ENCODE measurements around the gene CAB39.

CAB39 gene

DNA sequence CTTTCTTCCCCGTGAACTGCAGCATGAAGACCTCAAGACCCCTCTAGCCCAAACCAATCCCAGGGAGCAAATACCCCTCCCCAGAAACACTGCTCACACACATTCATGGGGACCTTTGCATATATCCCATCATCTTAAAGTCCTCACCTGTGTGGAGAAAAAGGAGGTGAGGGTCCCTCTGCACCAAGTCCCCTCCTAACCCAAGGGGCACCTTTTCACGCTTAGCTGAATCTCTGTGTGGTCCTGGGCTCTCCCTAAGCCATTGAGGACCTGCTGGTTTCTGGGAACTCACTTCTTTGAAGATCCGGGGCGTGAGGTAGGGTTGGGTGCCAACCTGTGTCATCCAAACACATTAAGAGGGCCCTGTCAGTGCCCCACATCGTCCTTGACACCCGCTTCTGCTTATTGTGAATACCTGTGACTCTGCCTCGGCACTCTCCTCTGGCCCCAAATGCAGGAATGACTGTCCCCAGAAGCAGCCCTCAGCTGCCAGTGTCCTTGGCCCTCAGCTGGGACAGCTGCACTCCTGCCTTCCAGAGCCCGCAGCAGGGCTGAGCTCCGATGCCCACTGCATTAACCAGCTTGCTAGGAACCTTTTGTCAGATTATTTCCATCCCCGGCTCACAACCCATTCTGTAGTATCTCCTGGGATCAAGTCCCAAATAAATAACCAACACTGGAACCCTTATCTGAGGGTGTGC, 110.8 kb downstream of the CAB39 start:
- DNase-seq = no peak

DNA sequence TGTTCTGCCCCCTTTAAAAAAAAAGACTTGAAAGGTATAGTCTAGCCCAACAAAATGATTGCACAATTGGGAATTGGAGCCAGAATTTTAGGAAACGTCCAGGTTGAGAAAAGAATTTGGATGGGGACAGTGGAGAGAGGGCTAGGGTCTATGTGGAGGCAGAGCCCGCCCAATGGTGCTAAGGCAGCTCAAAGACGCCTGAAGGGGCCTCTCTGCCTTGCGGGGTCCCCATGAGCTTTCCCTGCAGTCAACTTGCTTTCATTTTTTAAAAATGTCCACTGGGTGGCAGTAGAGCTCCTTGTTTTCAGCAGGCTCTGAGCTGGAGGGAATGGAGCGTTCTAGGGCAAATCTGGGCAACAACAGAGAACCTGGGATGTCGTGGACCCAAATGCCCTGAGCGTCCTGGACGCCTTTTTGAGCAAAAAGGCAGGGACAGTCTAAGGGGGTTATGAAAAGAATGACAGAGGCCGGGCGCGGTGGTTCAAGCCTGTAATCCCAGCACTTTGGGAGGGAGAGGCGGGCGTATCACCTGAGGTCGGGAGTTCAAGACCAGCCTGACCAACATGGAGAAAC, 111.8 kb downstream of the CAB39 start:
- peak; percentile 80 for DNase-seq

DNA sequence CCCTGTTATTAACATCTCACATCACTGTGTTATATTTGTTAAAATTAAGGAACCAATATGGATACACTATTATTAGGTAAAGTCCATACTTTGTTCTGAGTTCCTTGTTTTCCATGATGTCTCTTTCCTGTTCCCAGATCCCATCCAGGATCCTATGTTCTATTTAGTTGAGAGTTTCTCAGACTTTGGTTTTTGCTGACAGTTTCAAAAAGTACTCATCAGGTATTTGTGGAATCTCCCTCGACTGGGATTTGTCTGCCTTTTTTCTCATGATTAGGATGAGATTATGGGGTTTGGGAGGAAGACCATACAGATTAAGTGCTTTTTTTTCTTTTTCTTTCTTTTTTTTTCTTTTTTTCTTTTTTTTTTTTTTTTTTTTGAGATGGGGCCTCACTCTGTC, 112.7 kb downstream of the CAB39 start:
- no peak for DNase-seq

DNA sequence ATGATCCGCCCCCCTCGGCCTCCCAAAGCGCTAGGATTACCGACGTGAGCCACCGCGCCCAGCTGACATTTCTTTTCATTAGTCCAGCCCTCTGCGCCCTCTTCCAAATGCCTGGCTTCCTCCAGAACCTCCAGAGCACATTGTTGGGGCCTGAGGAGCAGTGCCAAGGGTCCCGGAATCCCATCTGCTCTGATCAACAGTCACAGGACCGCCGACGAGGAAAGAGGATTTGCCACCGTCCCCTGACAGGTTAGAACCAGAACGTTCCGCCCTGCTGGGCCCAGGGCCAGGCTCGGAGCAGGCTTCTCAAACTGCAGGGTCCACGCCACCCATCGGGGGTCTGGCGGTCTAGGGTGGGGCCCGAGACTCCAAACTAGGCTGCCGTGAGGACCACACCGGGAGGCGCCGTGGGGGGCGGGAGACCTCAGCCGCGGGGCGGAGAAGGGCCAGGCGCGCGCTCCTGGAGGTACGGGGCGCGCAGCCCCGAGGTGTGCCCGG, 115.2 kb downstream of the CAB39 start:
- DNase-seq = no peak

DNA sequence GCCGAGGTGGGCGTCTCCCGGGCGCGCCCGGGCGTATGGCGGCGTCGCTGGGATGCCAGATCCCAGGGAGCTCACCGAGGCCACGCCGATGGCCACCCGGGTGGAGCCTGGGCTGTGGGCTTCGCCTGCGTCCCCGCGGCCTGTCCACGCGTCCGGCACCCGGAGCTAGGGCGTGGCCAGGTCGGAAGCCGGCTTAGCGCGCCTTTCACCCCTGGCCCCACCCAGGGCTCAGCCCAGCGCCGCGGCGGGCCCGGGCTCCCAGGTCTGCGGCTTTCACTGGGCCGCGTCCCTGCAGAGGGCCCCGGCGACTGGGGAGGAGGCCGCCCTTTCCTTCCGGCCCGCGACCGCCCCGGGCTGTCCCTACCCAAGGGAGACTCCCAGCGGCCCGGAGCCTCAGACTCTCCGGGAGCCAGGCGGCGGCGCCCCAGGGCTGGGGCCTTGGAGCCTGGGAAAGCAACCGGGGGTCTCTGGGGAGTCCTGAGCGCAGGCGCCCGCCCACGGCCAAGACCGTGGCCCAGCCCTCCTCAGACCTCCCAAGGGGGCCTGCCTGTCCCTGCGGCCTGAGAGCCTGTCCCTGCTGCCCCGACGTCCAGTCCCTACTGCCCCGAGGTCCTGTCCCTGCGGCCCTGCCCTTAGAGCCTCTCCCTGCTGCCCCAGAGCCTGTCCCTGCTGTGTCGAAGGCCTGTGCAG, 115.8 kb downstream of the CAB39 start:
- DNase-seq = no peak

DNA sequence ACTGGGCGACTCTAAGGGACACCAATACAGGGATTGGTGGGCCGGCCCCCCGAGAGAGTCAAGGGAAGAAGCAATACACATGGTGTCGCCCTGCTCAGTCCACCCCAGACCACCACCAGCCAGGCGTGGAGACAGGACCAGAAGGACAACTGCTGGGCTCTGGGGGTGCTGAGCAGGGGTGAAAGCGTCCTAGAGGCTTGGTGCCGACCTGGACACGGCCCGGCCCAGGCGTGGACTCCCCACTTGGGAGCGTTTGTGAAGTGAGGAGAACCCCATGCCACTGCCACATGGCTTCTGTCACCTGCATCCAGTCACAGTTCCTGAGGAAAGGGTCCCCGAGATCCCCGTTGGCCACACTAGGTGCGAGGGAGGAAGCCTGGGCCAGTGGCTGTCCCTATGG, 116.7 kb downstream of the CAB39 start:
- DNase-seq = no peak

DNA sequence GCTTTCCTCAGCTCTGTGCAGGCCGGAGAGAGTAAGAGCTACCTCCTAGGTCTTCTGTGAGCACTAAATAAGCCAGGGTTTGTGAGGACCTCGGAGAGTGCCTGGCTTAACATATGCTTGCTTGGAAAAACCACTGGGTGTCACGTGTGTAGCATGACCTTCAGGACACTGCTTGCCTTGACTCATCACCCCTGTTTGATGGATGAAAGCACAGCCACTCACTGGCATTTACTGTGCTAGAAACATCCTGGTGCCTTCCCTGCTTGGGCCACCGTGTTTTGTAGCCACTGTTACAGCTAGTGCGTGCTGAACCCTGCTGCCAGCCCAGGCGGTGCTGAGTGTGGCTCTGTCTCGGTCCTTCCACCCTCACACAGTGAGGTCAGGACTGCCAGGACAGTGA, 117.3 kb downstream of the CAB39 start:
- DNase-seq = no peak

DNA sequence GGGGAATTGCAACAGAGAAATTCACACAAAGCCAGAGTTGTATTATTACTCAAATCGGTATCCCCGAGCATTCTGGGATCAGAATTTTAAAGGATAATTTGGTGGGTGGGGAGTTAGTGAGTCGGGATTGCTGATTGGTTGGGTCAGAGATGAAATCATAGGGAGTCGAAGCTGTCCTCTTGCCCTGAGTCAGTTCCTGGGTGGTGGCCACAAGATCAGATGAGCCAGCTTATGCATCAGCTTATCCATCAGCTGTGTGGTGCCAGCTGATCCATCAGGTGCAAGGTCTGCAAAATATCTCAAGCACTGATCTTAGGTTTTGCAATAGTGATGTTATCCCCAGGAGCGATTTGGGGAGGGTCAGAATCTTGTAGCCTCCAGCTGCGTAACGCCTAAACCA, 117.8 kb downstream of the CAB39 start:
- DNase-seq = no peak

DNA sequence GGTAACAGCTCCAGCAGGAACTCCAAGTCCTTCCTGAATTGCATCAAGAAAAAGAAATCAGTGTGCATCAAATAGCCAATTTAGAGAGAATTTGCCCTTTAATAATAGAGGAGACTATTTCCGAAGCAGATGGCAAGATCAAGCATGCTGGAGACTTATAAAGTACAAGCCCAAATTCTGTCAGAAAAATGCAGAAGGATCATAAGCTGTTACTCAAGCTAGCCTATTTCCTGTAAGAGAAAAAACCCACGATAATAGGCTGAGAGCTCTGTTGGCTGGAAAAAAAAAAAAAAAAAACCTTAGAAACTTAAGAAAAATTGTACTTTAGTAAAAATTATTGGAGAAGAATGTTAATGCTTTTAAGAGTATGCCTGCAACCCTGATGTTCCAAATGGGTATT, 127.7 kb downstream of the CAB39 start:
- DNase-seq = no peak

DNA sequence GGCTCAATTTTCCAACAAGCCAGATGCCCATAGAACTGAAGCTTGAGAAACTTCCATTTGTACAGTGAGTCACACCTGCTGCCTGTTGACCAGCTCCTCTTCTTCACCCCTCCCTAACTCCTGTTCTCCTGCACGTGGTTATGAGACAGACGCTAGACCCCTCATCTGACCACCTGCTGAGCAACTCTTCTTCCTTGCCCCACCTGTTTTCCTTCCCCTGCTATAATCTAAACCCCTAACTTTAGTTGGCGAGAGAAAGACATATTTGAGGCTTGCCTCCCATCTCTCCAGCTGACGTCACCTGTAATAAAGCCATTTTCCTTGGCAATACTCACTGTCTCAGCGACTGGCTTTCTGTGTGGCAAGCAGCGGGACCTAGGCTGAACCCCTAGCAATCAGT, 129.8 kb downstream of the CAB39 start:
- no peak for DNase-seq

DNA sequence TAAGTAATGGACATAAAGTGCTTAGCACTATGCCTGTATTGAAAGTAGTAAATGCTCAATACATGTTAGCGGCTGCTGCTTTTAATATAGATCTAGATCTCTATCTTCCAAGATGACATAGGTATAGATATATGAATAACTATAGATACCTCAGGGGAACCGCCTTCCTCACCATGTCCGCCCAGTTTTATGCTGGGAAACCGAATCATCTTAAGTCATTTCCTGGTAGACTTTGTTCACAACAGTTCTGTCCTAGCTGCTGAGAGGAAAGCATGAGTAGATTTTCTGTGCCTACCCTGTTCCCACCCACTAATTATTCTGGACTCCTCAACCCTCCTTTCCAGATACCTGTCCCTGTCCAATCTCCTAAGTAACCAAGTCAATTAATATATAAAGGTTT, 130.5 kb downstream of the CAB39 start:
- DNase-seq = no peak

DNA sequence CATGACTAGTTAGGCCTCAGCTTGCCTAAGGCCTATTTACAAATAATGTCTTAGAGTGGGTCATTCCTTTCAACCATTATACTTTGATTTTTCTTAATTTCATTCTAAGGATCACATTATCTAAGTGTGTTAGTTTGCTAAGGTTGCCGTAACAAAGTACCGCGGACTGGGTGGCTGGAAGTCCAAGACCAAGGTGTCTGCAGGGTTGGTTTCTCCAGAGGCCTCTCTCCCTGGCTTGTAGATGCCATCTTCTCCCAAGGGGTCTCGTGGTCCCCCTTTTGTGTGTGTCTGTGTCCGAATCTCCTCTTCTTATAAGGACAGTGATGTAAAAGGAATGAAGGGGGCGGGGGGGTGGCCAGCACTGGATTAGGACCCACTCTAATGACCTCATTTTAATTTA, 133.7 kb downstream of the CAB39 start:
- DNase-seq = no peak

DNA sequence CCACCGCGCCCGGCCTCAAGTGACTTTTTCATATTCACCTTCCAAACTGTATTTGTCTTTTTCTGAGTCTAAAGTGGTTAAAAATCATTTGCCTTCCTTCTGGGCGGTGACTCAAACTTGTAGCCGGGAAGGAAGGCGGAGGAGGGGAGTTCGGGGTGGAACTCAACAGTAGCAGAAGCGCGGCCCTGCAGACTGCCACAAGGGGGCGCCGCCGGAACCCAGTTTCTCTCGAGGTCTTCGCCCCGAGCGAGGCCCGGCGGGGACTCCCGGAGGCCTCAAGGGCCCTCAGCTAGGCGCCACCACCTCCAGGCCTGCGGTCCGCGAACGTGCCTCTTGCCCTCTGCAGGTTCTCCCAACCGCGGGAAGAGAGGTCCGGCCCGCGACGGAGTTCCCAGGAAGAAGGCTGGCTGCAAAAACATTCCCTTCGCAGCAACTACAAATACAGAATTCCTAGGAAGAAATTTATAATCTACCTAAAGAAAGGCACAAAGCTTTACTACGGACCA, 135.3 kb downstream of the CAB39 start:
- DNase-seq = peak; percentile 81

DNA sequence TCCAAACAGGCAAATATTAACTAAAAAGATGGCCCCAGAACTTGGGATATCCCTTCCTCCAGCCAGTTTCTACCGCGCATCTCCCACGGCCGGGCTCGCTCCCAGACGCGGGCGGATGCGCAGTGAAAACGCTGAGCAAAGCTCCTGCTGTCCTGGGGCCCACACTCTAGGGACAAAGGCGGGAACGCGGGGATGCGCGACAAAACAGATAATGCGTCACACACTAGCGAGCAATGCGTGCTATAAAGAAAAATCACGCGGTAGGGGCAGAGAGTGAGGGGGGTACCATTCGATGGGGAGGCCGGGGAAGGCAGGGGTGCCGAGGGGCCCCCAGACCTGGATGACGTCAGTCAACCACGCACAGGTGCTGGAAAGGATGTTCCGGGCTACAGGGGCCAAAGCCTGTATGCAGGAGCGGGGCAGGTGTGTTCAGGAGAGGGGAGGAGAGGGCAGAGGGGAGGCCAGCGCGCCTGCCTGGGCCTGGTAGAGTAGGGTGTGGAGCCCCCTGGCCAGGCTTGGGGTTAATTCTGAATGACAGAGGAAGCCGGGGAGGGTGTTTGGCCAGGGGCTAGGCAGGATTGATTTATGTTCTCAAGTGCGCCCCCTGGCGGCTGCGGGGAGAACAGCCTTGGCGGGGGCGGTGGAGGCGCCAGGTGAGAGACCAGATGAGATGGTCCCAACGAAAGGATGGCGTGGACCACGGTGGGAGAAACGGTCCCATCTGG, 137.2 kb downstream of the CAB39 start:
- no peak for DNase-seq

DNA sequence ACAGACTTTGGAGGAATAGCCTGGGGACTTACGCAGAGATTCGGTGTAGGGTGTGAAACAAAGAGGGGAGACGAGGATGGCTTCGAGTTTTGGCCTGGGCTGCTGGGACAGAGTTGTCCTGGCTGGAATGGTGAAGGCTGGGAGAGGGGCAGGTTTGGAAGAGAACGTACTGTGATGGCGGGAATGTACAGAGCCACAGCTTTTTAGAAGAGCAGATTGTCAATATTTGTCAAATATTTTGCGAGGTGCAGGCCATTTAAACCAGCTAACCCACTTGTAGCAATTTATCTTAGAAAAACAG, 137.7 kb downstream of the CAB39 start:
- no peak for DNase-seq

DNA sequence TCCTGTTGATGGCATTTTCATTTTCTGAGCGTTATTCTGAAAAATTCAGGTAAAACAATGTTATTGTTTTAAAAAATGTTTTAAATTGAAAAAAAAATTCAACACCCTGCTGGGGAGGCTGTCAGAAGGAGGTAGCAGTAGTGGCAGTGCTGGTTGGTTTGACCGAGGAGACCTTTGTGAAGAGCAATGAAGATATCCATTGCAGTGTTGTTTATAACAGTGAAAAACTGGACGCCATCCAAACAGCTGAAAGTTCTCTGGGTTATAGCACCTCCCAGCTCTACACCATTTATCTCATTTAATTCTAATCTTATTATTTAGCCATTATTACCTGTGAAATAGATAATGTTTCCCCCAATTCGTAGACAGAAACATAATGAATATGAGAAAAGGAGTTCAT, 139.5 kb downstream of the CAB39 start:
- no peak for DNase-seq

DNA sequence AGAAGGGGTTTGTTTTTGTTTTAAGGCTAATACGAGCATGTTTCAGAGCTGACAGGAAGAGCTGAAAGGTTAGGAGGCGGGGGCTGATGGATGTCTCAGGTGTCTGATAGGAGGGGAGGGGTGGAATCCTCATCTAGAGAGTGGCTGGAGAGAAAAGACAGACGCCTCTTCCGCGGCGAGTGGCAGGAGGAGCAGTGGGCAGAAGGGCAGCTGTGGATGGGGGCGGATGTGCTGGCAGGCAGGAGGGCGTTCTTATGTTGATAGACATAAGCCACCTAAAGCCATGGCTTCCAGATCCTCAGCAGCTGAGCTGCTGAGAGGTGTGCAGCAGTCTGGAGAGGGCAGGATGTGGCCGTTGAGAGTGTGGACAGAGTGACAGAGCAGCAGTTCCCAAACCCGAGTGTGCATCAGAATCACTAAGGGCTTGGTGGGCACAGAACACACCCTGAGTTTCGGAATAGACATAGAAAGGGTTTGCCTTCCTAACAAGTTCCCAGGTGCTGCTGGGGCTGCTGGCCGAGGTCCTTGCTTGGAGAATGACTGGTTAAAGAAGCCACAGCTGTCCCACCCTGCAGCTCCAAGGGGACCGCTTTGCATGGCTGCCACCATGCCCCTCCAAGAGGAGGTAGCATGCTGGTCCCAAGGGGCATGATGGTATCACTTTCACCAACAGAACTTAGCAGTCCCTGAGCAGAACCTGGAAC, 149.1 kb downstream of the CAB39 start:
- no peak for DNase-seq

DNA sequence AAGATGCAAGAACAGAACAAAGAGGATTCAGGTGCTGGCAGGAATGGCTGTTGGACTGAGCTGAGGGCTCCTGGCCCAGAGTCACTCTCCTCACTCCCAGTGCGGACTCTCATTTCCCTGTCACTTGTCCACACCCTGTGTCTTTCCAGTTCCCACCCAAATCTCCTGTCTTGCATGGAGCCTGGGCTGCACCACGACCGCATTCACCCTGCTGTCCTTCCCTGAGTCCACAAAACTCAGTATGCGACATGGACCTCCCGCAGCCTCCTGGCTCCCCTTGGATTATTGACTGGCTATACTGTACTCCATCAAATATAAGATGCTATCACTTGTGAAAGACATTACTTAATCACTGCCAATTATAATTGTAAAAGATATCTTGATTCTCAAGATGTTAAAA, 149.7 kb downstream of the CAB39 start:
- no peak for DNase-seq

DNA sequence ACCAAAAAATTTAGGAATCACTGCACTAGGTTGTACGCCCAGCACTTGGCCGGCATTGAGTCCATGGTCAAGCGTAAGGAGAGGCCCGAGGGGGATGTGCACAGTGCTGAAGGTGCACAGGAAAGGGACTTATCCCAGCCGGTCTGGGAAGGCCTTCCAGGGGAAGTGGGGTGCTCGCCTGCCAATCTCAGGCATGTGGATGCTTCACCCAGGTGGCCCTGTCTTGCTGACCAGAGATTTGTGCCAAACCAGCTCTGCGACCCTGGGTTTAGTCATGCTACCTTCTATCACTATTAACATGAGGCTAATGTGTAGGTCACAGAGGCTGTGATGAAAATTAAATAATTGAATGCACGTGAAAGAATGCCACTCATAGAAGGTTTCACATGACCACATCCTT, 150.4 kb downstream of the CAB39 start:
- no peak for DNase-seq

DNA sequence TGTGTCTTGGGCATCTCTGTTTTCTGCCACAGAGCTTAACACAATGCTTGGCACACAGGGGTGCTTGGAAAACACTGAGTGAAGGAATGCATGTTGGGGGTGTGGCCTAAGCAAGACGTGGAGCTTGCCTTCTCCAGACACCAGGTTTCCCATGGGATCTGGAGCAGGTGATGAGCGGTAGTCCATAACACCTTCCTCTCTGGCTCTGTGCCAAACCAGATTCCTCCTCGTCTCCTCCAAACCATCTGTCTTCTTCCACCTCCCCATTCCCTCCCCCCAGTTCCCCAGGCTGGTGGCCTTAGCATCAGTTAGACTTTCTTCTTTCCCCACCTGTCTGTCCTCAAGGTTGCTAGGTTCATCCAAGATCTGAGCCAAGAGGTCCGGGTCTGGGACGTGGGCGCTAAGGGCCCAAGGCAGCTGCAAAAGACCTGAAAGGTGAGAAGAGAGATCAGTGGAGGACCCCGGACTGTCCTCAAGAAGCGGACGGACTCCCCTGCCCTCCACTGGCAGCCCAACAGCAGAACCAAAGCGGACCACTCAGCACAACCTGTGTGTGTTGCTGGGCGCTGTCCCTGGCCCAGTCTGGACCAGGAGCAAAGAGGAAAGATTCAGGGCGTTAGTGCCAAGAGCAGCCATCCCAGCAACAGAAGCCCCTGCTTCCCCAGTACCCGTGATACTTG, 150.9 kb downstream of the CAB39 start:
- DNase-seq = no peak

DNA sequence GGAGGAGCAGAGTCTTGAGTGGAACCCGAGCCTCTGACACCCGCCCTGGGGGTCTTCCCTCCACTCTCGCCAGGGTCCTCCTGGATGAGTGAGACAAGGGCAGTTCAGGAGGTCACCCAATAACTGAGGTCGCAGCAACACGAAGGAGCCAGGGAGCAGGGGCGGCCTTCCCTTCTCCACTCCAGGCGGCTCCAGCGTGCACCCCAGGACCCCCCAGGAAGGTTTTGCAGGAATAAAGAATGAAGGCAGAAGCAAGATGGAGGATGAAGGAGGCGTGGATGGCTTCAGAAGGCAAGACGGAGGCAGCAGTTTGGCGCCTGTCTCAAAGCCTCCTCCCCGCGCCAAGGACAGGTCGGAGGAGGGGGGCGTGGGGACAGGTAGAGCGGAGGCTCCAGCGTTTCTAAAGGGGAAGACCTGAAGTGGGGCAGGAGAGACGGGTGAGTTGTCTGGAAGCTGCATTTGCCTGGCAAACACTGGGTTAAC, 151.5 kb downstream of the CAB39 start:
- no peak for DNase-seq

DNA sequence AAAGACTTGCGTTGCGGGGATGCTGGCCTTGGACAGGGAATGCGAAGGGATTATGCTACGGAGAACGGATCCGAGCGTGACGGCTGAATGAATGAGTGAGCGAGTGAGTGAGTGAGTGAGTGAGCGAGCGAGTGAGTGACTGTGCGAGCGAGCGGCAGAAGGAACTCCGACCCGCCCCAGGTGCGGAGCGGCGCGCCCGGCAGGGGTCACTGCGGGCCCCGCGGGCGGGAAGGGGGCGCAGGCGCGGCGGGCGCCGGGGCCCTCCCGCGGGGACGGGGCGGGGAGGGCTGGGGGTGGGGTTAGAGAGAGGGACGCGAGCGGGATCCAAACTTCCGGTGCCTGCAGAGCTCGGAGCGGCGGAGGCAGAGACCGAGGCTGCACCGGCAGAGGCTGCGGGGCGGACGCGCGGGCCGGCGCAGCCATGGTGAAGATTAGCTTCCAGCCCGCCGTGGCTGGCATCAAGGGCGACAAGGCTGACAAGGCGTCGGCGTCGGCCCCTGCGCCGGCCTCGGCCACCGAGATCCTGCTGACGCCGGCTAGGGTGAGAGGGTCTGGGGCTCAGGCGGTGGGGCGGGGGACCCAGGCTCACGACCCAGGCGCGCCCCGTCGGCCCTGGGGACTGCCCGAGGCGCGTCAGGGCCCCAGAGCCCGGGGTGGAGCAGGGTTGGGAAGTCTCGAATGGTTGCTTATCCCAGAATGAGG, 152.1 kb downstream of the CAB39 start, which contains the start of gene ITM2C:
ITM2C (plus strand) TSS at position 338 of the 702 bp plus-strand sequence; CDS start at position 422, 84 bp downstream.
- peak; percentile 72 for DNase-seq

Measured in fibroblast of skin of right quadriceps (primary cell).